Measurements from ENCODE around the gene TMEM263.
"Not testable (repeated sequence)": the region's sequence is repeated elsewhere in the genome, so short reads cannot be mapped to it uniquely, and the experiment has no call there.

The TMEM263 gene

GRCh38 chr12:106986135-106986534, 30.4 kb downstream of the TMEM263 start:
- peak overlapping the region; percentile 75 for H3K4me3 ChIP-seq (ENCODE audit: low read depth in 1 of 2, low read length in 1 of 2)
- no peak for TF ChIP-seq CTCF (IDR thresholded peaks at IDR 0.05)
- H3K27ac ChIP-seq, result peak overlapping the region; percentile 68
- H3K9me3 ChIP-seq, result no peaks in the 10 kb centered on the region
- H3K27me3 ChIP-seq, result no peaks in the 10 kb centered on the region
- H3K36me3 ChIP-seq, result no peaks in the 10 kb centered on the region
- peaks cover 9 to 14% of the 10 kb centered on the region in 2 experiments for H3K4me1 ChIP-seq (ENCODE audit: control insufficient read depth in 1 of 2, insufficient read depth in 1 of 2, low read depth in 1 of 2, low read length in 1 of 2)

DNA sequence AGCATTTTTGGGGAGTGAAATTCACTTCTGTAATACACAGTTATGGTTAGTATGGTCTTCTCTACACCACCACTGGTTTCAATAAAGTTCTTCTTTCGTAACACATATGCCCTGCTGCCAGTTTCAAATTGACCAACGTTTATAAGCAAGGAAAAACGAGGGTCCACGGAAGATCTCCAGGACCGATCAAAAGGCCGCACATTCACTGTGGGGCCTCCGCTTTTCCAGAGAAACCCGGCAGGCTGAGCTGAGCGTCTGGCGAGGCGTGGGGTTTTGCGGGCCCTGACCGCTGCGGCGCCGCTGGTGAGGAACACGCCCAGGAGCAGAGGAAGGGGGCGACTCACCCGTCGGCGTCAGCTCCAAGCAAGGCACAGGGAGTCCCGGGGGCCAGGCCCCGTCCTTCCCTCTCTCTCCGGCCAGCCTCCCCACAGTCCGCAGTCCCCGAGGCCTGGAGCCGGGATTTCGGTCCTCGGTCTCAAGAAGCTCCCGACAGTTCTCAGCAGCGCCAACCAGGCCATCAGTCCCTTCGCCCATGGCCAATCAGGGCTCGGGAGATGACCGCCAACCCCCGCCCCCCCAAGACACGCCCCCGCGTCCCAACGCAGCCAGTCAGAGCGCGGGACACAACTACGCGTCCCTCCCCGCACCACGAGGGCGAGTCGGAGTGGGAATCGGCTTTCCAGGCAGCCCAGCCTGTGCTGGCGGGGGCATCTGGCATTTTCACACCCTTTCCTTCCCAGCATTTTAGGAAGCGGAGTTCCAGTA, 31.1 kb downstream of the TMEM263 start, which contains the start of gene MTERF2:
Gene MTERF2 (minus strand): TSS at position 522 of the 765 bp plus-strand sequence. CDS start 8,432 bp downstream, outside the sequence.
- no peaks in the 10 kb centered on the region for H3K9me3 ChIP-seq
- no peaks in the 10 kb centered on the region for H3K27me3 ChIP-seq
- TF ChIP-seq CTCF (IDR thresholded peaks at IDR 0.05), result no peak
- H3K4me1 ChIP-seq (ENCODE audit: control insufficient read depth in 1 of 2, insufficient read depth in 1 of 2, low read depth in 1 of 2, low read length in 1 of 2), result peaks cover 9 to 14% of the 10 kb centered on the region in 2 experiments
- H3K36me3 ChIP-seq, result no peaks in the 10 kb centered on the region
- peak within 1 kb of the TSS; percentile 75 for H3K4me3 ChIP-seq (ENCODE audit: low read depth in 1 of 2, low read length in 1 of 2)
- H3K27ac ChIP-seq, result peak within 1 kb of the TSS; percentile 68

DNA sequence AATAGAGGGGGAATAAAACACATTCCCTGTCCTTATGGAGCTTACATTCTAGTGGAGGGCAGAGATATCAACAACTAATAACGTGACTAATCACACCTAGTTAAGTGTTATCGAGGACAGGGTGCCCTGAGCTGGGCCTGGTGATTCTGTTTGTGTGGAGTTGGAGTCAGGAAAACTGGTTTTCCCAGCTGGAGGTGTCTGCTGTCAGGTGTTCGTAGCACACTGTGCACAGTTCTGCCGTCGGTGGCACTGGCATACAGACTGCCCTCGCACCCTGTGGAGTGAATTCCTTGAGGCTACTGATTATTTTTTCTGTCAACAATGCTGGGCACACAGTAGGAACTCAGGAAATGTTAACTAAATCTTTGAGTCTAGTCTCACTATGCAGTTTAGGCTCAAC, 32.1 kb downstream of the TMEM263 start:
- Histone ChIP-seq H3K9me3 (no peaks in the 10 kb centered on the region), H3K4me1 (ENCODE audit: control insufficient read depth in 1 of 2, insufficient read depth in 1 of 2, low read depth in 1 of 2, low read length in 1 of 2) (peaks cover 9 to 14% of the 10 kb centered on the region in 2 experiments), H3K36me3 (no peaks in the 10 kb centered on the region), H3K27ac (no peak overlapping the region), H3K27me3 (no peaks in the 10 kb centered on the region), H3K4me3 (ENCODE audit: low read depth in 1 of 2, low read length in 1 of 2) (no peak overlapping the region)
- TF ChIP-seq CTCF (IDR thresholded peaks at IDR 0.05), result no peak

- no peak for TF ChIP-seq CTCF (IDR thresholded peaks at IDR 0.05)
- no peak overlapping the region for H3K4me3 ChIP-seq (ENCODE audit: low read depth in 1 of 2, low read length in 1 of 2)
- no peaks in the 10 kb centered on the region for H3K4me1 ChIP-seq (ENCODE audit: control insufficient read depth in 1 of 2, insufficient read depth in 1 of 2, low read depth in 1 of 2, low read length in 1 of 2)
- no peak overlapping the region for H3K27ac ChIP-seq
- H3K36me3 ChIP-seq, result no peaks in the 10 kb centered on the region
- H3K9me3 ChIP-seq, result no peaks in the 10 kb centered on the region
- no peaks in the 10 kb centered on the region for H3K27me3 ChIP-seq
Observed at GRCh38 chr12:106994579-106995220, 39.0 kb downstream of the TMEM263 start.

DNA sequence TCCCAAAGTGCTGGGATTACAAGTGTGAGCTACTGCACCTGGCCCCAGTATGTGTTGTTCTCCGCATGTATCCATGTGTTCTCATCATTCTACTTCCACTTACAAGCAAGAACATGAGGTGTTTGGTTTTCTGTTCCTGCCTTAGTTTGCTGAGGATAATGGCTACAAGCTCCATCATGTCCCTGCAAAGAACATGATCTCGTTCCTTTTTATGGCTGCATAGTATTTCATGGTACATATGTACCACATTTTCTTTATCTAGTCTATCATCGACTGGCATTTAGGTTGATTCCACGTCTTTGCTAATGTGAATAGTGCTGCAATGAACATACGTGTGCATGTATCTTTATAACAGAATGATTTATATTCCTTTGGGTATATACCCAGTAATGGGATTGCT, 40.4 kb downstream of the TMEM263 start:
- H3K4me3 ChIP-seq (ENCODE audit: low read depth in 1 of 2, low read length in 1 of 2); H3K4me1 ChIP-seq (ENCODE audit: control insufficient read depth in 1 of 2, insufficient read depth in 1 of 2, low read depth in 1 of 2, low read length in 1 of 2); H3K36me3 ChIP-seq; H3K27ac ChIP-seq; H3K27me3 ChIP-seq; H3K9me3 ChIP-seq: not testable (repeated sequence)

GRCh38 chr12:106997916-106998315, 42.2 kb downstream of the TMEM263 start:
- Histone ChIP-seq H3K9me3 (no peaks in the 10 kb centered on the region), H3K4me1 (ENCODE audit: control insufficient read depth in 1 of 2, insufficient read depth in 1 of 2, low read depth in 1 of 2, low read length in 1 of 2) (no peaks in the 10 kb centered on the region), H3K27me3 (no peaks in the 10 kb centered on the region), H3K4me3 (ENCODE audit: low read depth in 1 of 2, low read length in 1 of 2) (no peak overlapping the region), H3K27ac (no peak overlapping the region), H3K36me3 (no peaks in the 10 kb centered on the region)
- no peak for TF ChIP-seq CTCF (IDR thresholded peaks at IDR 0.05)

Measured in neutrophil (primary cell).